Spleen (tissue), 11 donors: ENCODE measurements around the gene TCF12. TPM values are rescaled to one million over a fixed set of nuclear protein-coding genes. Genes with fewer than 3 reads are reported as not detected.

Source experiments
- DNase-seq: peaks from one replicate; pipeline ENCODE4 v3.0.0-alpha.2; 2020
- H3K27ac ChIP-seq, 8 donors: fragments of 200-600 bp; sonication (generic) in 7 of 8; 1 replicate in 4 of 8; 2 replicates in 4 of 8; pipeline versions ENCODE4 v1.5.0 to v1.8.0; 2016 to 2021; ENCODE audit warnings: inconsistent platforms in 4 of 8, mild to moderate bottlenecking in 4 of 8, moderate library complexity in 1 of 8
- H3K27me3 ChIP-seq, 7 donors: fragments of 200-600 bp; sonication (generic) in 6 of 7; replicated peaks in 1 of 7; 1 replicate in 4 of 7; 2 replicates in 3 of 7; pipeline versions ENCODE4 v1.5.0 to v1.8.0; 2016 to 2021; ENCODE audit warnings: inconsistent platforms in 3 of 7, mild to moderate bottlenecking in 1 of 7
- H3K36me3 ChIP-seq, 6 donors: fragments of 200-600 bp; sonication (generic) in 5 of 6; 1 replicate in 4 of 6; 2 replicates in 2 of 6; pipeline versions ENCODE4 v1.5.0 to v1.8.0; 2016 to 2021; ENCODE audit warnings: inconsistent platforms in 2 of 6
- H3K4me1 ChIP-seq, 6 donors: fragments of 200-600 bp; sonication (generic) in 5 of 6; 1 replicate in 3 of 6; 2 replicates in 3 of 6; pipeline versions ENCODE4 v1.5.0 to v1.8.0; 2016 to 2021; ENCODE audit warnings: inconsistent platforms in 3 of 6
- H3K4me3 ChIP-seq, 8 donors: fragments of 200-600 bp; sonication (generic) in 7 of 8; 1 replicate in 4 of 8; 2 replicates in 4 of 8; pipeline versions ENCODE4 v1.5.0 to v1.8.0; 2016 to 2021; ENCODE audit warnings: inconsistent platforms in 4 of 8, mild to moderate bottlenecking in 4 of 8, moderate library complexity in 2 of 8
- H3K9me3 ChIP-seq, 8 donors: fragments of 200-600 bp; sonication (generic) in 7 of 8; 1 replicate in 4 of 8; 2 replicates in 4 of 8; pipeline versions ENCODE4 v1.5.0 to v1.8.0; 2016 to 2021; ENCODE audit warnings: inconsistent platforms in 4 of 8
- POLR2A ChIP-seq, 3 donors: fragments of 450-650 bp; IDR thresholded peaks; one replicate each; pipeline ENCODE4 v1.5.1; 2017; ENCODE audit warnings: antibody characterized with exemption in 3 of 3, mild to moderate bottlenecking in 1 of 3
- POLR2AphosphoS5 ChIP-seq, 3 donors: sonication (generic); formaldehyde crosslinking; IDR thresholded peaks; one replicate each; pipeline ENCODE4 v1.5.1; 2017; ENCODE audit warnings: antibody characterized with exemption in 3 of 3
- WGBS, 5 donors: extraction: QIAGEN DNeasy Blood & Tissue Kit in 3 of 5; methylation state at CpG; one replicate each; pipeline versions ENCODE4 v1.1.5 to v1.1.7; 2013 to 2018; 5-methylcytosine and 5-hydroxymethylcytosine counted together
- intact Hi-C: fragments of 100-400 bp; cut with DNase I; formaldehyde crosslinking; loops from one replicate; pipeline ENCODE4 v1.15.0; 2023; ENCODE audit warnings: low total_unique reads
- polyA plus RNA-seq, 3 donors: library from polyadenylated mRNA; stranded (reverse); fragments of 200-250 nt; gene quantifications; one replicate each; pipeline ENCODE4 v1.2.1, GENCODE V29; 2013
- total RNA-seq, 7 donors: library from RNA; depleted of rRNA in 3 of 7; stranded (reverse); fragments of >200 nt in 3 of 7; fragmentation: NEBNext Ultra II Directional in 4 of 7; extraction: Animal tissue kit (Norgen Biotek cat#: 25700) in 4 of 7; gene quantifications; one replicate each; pipeline versions ENCODE4 v1.1.0 to v1.2.1, GENCODE V29; 2016 to 2021
- TF ChIP-seq, protein P1 (sequence below), 11 experiments: fragments of 200-600 bp in 7 of 11; fragments of 450-650 bp in 4 of 11; sonication (generic) in 4 of 11; IDR thresholded peaks in 8 of 11; conservative IDR thresholded peaks in 3 of 11; 1 replicate in 7 of 11; 2 replicates in 4 of 11; pipeline versions ENCODE4 v1.4.0 to v1.8.0; 2016 to 2021; ENCODE audit warnings: antibody characterized with exemption in 11 of 11, inconsistent platforms in 4 of 11, mild to moderate bottlenecking in 1 of 11
- donor health status: healthy with polysubstance abuse.
- donor health status: DM: no; HTN: no; CAD: no; lungs with moderate emphysema.
- donor health status: DM: no; HTN: no; CAD: no.
- donor health status: Bipolar disorder and iron deficiency.
- donor health status: healthy.
- donor health status: DM: no; HTN: no; CAD: no.
- donor health status: DM: yes; HTN: yes; CAD: no.

Gene TCF12
- total and polyA plus RNA-seq, 10 donors = 8.3 to 139 (median 111) TPM

DNA sequence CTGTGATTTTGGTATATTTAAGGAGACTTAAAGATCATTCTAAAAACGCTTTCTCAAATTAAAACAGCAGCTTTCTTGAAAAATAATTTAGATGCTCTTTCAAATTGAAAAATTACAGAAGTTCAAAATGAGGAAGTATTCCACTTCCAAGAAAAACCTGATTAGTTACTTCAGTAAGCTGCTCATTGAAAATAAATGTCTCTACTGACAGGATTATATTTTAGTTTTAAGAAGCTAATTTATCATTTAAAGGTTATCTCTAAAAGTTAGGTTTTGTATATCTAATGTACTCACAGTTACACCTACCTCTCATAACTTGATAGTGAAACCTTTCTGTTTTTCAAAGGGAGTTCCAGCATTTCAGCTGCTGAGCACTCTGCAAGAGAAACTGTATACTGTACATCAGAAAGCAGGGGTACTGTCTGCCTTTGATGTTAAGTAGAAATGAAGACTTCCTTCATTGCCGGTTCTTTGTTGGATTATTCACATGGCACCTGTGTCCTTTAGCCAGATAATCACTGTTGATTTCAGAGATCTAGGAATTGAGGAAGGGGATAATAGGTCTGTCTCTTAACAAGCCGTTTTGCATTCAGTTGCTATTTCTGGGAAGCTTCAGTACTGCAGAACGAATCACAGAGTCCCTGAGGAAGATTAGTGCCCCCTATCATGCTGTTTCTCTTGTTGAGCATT, 161.6 kb downstream of the TCF12 start:
- TF ChIP-seq, protein P1, sequence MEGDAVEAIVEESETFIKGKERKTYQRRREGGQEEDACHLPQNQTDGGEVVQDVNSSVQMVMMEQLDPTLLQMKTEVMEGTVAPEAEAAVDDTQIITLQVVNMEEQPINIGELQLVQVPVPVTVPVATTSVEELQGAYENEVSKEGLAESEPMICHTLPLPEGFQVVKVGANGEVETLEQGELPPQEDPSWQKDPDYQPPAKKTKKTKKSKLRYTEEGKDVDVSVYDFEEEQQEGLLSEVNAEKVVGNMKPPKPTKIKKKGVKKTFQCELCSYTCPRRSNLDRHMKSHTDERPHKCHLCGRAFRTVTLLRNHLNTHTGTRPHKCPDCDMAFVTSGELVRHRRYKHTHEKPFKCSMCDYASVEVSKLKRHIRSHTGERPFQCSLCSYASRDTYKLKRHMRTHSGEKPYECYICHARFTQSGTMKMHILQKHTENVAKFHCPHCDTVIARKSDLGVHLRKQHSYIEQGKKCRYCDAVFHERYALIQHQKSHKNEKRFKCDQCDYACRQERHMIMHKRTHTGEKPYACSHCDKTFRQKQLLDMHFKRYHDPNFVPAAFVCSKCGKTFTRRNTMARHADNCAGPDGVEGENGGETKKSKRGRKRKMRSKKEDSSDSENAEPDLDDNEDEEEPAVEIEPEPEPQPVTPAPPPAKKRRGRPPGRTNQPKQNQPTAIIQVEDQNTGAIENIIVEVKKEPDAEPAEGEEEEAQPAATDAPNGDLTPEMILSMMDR (IDR thresholded peaks at IDR 0.05 in 8 of 11, conservative IDR thresholded peaks at IDR 0.05 in 3 of 11) = no peak
- TF ChIP-seq POLR2A (IDR thresholded peaks at IDR 0.05) (no peak), POLR2AphosphoS5 (IDR thresholded peaks at IDR 0.05) (no peak)
- DNase-seq = no peak
- intact Hi-C loops = no loop called here
- H3K27ac ChIP-seq = peak overlapping the region in 3 of 8 donors; percentile 14 to 40 (median 38)
- H3K27me3 ChIP-seq = no peaks in the 10 kb centered on the region
- H3K4me1 ChIP-seq = peaks cover 7 to 47% (median 24%) of the 10 kb centered on the region in 6 donors
- H3K9me3 ChIP-seq = no peaks in the 10 kb centered on the region
- no peaks in the 10 kb centered on the region for H3K36me3 ChIP-seq
- H3K4me3 ChIP-seq = no peak overlapping the region
- 20 to 23% (median 23%) methylated on average over 4 of the region's 4 CpGs for WGBS, 5 donors

DNA sequence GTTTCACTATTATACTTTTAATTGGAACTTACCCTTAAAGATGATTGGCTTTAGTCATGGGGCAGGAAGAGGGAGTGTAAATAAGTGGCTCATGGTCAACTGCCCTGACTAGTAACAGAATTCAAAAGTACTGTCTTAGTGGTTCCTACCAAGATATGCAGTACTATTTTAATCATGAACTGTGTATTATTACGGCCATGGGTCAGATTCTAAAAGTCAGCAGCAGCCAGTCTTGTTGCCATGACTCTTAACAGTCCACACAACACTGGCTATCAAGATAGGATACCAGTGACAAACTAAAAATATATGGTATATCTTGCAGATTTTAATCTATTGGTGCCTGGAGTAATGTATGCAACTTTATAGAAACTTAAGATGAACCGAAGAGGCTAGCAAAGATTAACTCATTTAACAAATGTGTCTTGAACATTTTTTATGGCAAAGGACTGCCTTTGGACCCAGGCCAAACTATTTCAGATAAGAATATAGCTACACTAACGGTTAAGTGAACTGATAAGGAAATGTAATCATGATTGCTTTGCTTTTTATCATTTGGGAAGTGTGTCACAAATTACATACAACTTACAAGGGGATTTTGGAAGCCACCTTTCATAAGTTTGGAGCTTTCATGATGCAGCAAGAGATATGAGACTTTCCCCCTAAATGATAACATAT, 163.7 kb downstream of the TCF12 start:
- Histone ChIP-seq H3K27me3 (no peaks in the 10 kb centered on the region), H3K9me3 (no peaks in the 10 kb centered on the region), H3K4me3 (no peak overlapping the region), H3K36me3 (no peaks in the 10 kb centered on the region), H3K27ac (no peak overlapping the region), H3K4me1 (peaks cover 7 to 47% (median 24%) of the 10 kb centered on the region in 6 donors)
- intact Hi-C loops = no loop called here
- TF ChIP-seq POLR2AphosphoS5 (IDR thresholded peaks at IDR 0.05) (no peak), POLR2A (IDR thresholded peaks at IDR 0.05) (no peak)
- TF ChIP-seq, protein P1 (IDR thresholded peaks at IDR 0.05 in 8 of 11, conservative IDR thresholded peaks at IDR 0.05 in 3 of 11) = no peak
- WGBS, 5 donors = 50 to 59% (median 58%) methylated on average over 3 of the region's 3 CpGs
- no peak for DNase-seq

DNA sequence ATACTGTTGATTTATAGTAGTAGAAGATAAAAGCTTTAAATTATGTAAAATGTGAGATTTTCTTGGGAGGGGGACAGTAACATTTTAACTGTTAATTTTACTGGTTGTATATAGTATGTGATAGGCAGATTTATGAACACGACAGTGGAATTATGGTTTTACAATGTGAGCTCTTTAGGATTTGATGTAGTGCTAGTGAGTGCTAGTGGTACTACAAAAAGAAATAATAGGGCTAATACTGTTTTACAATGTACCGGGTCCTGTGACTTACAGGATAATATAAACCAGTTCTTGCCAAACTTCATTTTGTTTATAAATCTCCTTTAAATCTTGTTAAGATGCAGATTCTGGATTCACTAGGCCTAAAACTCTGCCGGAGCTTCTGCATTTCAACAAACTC, 165.7 kb downstream of the TCF12 start:
- WGBS, 5 donors = 59 to 77% (median 66%) methylated on average over 3 of the region's 3 CpGs
- H3K27ac ChIP-seq = no peak overlapping the region

DNA sequence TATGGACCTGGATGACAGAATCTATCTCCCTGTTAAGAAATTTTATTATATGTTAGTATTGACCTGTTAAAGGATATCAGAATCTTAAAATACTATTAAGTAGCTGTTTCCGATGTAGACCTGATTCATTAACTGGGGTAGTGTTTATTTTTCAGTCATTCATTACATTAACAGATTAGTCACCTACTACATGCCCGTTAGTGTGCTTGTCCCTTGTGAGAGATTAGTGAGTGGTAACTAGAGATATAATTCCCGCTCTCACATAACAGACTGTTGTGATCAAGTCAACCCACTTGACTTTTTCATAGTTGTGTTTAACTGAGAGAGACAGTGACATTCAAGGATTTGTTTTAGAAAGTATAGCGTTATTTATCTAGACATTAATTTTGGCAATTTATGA, 166.8 kb downstream of the TCF12 start:
- Histone ChIP-seq H3K36me3 (no peaks in the 10 kb centered on the region), H3K27me3 (no peaks in the 10 kb centered on the region), H3K9me3 (no peaks in the 10 kb centered on the region), H3K4me1 (peaks cover 3 to 28% (median 15%) of the 10 kb centered on the region in 6 donors), H3K4me3 (no peak overlapping the region), H3K27ac (no peak overlapping the region)
- WGBS, 5 donors = 90 to 96% (median 95%) methylated on average over 4 of the region's 4 CpGs
- no peak for DNase-seq
- intact Hi-C loops = no loop called here
- TF ChIP-seq POLR2A (IDR thresholded peaks at IDR 0.05) = no peak
- TF ChIP-seq, protein P1 (IDR thresholded peaks at IDR 0.05 in 8 of 11, conservative IDR thresholded peaks at IDR 0.05 in 3 of 11) = no peak
- no peak for TF ChIP-seq POLR2AphosphoS5 (IDR thresholded peaks at IDR 0.05)

More for the DNA sequence above, 165.7 kb downstream of the TCF12 start:
- H3K9me3 ChIP-seq = no peaks in the 10 kb centered on the region
- TF ChIP-seq POLR2AphosphoS5 (IDR thresholded peaks at IDR 0.05) = no peak
- H3K27me3 ChIP-seq = no peaks in the 10 kb centered on the region
- intact Hi-C loops = no loop called here
- peaks cover 7 to 36% (median 23%) of the 10 kb centered on the region in 6 donors for H3K4me1 ChIP-seq
- DNase-seq = no peak
- H3K4me3 ChIP-seq = no peak overlapping the region
- H3K36me3 ChIP-seq = no peaks in the 10 kb centered on the region
